ENCODE data around the gene ST6GALNAC3.
"Not testable (repeated sequence)": the region's sequence is repeated elsewhere in the genome, so short reads cannot be mapped to it uniquely, and the experiment has no call there.

Gene ST6GALNAC3

DNA sequence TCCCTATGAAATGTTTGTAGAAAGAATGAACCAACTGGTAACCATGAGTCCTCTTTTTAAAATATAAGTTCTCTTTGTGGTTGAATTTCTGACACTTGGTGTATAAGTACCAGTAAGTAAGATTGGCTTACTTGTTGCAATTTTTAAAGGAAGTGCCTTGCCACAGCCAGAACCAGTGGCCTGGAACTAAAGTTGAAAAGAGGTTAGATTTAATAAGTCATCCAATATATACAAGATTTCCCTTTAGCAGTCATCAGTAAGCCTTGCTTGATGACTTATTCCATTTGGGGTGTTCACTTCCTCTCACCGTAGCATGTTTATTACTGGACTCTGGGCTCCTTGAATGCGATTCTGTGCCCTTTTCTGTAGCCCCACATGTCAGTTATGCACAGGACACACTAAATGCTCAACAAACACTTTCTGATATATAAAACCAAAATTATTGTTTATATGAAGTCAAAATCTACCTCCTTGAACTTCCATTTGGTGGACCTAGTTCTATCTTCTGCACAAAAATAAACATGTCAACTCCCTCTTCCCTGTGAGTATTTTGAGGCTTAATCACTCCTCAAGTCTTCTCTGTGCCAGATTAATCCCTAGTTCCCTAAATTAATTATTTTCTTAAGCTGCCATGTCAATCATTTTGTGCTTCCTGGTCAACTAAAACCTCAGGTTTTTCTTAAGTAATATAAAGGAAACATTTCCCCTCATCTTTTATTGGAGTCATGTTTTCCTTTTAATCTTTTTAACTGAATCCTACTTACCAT is 218.1 kb downstream of the ST6GALNAC3 start:
- no peak for DNase-seq

DNA sequence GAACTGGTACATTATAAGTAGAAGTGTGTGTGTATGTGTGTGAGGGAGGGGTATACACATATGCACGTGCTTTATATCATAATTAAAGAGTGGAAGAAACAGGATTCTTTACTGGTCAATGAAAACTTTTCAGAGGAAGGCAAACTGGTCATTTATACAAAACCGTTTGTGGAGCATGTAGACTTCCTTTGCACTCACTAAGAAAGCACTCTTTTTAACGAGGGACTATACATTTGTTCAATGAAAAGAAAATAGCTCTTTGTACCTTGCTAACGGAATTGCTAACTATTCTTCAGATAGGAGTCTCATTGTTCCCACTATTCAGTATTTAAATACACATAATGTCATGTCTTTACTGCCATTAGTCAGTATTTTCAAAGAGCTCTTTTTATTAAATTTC is 219.3 kb downstream of the ST6GALNAC3 start:
- DNase-seq, result no peak

DNA sequence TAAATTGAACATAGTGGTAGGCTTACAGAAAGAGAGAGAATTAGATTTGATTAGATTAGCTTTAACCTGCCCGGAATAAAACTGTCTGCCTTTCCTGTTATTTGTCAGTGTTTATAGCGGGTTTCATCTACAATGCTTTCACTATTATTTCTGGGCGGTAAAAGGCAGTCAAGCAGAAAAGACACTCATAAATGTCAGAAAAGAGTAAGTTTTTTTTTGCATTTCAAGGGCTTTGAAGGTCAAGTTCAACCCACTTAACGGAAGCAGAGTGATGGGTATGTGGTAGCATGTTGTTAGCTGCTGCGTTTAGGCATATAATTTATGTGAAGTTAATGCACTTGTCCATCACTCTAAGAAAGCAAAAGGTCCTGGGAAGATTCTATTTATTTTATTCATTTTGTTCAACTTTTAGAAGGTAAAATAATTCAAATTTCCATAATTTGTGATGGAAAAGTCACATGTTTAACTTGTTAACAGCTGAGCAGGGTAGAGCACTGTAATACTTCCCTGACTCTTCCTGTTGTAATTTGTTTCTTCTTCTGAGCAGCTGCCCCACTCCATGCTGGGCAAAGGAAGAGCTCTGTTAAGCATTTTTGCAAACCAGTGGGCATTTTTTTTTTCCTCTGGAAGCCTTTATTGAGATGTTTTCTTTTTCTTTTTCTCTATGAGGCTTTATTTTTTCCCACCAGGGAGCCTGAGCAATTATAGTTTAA is 220.1 kb downstream of the ST6GALNAC3 start:
- peak; percentile 59 for DNase-seq

DNA sequence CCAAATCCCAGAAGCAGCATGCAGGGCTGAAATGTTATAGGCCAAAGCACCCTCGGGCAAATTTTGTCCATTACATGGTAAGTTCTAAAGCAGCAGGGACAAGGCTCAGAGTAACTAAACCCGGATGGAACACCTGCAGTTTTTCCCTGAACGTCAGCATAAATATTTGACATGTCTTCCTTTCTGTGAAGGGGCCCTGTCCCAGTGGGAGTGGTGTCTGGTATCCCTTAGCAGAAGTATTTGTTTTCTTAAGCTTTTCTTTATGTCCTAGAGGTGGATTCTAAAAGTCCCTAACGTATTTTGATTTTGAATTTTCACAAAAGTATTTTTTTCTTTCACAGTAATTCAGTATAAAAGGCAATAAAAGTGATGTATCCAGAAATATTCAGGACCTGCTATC is 223.9 kb downstream of the ST6GALNAC3 start:
- no peak for DNase-seq

DNA sequence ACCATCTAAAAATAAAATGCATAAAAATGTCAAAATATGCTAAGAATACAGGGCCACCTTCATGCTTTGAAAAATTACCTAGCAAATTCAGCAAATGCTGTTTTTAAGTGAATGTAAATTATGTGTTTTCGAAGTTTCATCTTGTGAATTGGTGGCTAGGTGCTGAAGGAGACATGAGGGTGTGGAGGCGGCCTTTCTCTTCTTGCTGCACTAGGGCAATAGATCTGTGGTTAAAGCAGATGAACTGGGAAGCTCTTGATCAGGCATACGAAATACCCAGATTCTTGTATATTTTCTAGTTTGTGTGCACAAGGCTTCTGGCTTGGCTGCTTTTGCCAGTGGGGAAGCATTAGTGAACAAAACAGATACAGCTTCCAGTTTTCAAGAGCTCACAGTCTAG is 224.5 kb downstream of the ST6GALNAC3 start:
- no peak for DNase-seq

DNA sequence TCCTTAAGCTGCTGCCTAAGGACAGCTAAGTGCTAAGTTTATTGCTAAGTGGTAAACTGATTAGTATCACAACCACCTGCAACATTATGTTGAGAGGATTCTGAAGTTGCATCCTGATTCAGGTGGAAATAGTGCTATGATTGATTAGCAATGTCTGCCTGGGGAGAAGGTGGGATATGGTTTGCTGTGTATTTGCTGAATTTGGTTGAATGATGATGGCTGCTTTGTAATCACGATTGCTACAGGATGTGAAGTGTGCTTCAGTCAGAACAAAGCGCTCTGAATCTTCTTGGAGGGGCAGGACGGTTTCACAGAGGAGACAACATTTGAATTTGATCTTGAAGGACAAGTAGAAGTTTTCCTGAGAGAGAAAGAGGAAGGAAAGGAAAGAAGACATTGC is 226.0 kb downstream of the ST6GALNAC3 start:
- DNase-seq, result no peak

DNA sequence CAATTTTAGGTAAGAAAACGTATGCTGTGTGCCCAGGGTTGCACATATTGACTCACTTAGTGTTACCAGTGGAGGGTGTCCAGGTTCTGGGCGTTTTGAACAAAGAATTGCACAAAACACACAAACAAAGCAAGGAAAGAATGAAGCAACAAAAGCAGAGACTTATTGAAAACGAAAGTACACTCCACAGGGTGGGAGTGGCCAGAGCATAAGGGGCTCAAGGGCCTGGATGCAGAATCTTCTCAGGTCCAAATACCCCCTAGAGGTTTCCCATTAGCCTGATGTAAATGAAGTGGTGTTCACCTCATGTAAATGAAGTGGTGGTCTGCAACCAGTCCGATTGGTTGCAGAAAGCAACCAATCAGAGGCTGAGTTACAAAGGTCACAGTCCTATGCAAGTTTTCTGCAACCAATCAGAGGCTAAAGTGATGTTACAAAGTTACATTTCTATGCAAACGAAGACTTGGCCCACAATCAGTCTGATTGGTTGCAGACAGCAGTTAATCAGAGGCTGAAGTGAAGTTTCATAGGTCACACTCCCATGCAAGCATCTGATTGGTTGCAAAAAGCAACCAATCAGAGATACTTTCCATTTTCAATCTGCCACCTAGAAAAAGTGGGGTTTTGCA is 228.3 kb downstream of the ST6GALNAC3 start:
- DNase-seq, result no peak

DNA sequence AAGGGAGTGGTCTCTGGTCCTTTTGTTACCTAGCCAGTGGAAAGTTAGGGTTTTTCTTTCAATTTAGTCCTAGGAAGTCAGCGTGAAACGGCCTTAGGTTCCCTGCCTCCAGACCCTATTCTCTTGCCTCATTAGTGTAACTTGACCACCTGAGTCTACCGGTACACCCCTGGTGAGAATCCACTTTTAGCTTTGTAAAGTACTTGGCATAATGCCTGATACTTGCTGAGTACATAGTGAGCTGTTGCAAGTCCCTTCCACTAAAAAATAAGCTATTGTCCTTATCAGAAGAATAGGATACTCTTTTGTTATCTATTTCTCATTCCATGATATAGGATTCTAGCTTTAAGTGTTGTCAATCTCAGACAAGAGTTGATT is 228.8 kb downstream of the ST6GALNAC3 start:
- DNase-seq, result no peak

DNA sequence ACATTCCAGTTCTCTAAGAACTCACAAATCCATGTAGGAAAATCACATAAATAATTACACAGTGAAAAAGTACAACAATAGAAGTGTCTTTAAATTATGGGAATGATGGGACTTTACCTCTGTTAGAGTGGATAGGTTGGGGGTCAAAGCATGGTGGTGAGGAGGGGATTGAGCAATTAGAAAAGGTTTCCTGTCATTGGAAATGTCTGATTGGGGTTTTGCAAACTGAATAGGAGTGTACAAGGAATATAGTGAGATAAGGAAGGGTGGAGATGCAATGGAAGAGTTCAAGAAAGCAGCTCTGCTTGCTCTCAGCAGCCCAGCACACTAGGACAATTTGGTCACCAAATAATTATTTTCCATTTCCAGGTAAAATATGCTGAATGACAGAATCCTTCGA is 238.8 kb downstream of the ST6GALNAC3 start:
- no peak for DNase-seq

DNA sequence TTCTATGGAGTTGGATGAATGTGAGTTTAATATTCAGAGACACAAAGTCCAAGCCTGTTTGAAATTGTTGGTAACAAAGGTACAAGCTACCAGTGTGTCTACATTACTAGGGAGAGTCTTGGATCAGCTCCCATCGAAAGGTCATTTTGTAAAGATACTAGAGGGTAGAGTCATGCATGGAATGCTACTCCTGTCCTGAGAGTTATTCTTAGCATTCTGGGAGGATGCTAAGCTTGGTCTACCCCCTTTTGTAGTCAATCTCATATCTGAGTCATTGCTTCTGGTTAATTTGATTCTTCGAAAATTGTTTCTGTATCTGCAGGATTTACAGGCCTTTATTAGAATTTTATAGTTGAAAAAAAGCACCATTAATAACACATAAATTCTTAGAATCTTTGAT is 240.2 kb downstream of the ST6GALNAC3 start:
- DNase-seq, result no peak

DNA sequence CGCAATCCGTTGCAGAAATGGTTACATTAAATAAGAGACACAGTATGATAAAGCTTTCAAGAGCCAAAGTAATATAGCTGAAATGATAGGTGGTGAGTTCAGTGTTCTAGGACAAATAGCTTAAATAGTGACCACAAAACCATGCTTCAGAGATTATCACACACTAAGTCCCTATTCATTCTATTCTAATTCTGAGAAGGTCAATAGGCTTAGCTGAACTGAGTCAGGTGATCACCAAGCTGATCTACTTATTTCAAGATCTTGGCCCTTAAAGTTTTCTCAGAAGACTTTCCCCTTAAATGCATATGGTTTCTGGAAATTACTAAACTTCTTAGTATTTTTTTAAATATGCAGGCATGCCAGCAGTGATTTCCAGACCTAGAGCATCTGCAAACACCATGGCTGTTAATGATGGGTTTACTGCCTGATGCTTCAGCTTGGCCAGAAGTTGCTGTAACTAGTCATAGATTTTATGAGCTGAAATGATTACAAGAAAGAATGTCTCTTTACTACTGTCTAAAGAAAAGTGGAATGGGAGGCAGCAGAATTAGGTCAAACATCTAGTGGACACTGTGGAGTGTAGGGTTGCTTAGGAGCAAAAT is 242.9 kb downstream of the ST6GALNAC3 start:
- no peak for DNase-seq

DNA sequence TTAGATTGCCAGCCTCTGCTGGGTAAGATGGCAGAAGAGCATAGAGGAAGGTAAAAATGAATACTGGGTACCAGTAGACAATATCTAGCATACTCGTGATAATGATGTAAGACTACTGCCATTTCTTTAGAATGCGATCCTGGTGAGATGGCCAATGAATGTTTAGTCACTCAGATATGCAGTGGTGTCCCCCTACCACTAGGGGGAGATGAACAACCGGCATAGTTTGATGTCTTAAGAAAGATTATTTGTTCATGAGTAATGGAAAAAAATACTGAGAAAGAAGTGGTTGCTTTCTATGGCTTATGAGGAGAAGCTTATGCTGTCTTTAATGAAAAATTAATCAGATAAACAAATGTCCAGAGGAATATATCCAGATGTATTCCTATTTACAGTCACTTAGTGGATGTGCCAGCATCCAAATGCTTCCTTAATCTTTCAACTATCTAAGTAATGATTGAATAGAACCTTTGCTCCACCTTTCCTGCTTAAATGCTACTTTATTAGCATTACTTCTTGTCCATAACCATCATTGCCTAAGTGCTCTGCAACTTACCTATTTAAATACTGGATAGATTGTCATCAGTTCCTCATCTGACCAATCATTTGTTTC is 256.6 kb downstream of the ST6GALNAC3 start:
- peak; percentile 66 for DNase-seq

DNA sequence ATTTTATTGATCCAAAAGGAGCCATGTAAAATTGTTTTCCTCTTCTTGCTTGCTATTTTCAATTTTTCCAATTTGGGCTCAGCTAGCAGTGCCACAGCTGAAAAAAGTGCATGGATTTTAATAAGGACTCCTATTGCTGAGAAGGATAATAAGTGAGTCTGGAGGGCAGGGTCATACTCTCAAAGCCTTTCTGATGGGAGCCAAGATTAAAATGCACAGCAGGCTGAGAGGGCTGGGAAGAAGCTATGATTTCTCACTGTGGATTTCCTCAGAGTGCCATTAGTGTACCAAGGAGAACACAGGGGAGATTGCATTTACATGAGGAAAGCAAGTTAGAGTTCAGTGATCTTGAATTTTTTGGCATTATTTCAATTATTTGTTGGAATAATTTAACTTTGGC is 261.3 kb downstream of the ST6GALNAC3 start:
- DNase-seq, result no peak

DNA sequence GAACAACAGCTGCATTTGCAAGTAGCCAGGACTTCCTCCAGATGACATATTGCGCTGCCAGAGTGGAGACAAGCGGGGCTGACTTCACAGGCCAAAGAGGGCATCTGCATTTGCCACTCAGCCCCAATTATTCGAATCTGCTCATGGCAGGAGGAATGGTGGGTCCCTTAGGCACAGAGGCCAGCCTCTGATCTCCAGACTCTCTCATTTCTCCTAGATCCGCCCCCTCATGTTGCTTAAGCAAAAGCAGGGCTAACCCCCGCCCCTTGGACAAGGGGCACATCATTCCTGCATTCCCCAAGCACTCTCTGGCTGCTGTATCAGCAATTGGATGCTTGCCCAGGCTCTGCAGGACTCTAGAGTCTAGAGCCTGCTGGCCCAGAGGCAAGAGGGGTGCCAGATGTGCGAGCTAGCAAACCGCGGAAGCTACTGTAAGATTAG is 262.4 kb downstream of the ST6GALNAC3 start:
- DNase-seq, result no peak

DNA sequence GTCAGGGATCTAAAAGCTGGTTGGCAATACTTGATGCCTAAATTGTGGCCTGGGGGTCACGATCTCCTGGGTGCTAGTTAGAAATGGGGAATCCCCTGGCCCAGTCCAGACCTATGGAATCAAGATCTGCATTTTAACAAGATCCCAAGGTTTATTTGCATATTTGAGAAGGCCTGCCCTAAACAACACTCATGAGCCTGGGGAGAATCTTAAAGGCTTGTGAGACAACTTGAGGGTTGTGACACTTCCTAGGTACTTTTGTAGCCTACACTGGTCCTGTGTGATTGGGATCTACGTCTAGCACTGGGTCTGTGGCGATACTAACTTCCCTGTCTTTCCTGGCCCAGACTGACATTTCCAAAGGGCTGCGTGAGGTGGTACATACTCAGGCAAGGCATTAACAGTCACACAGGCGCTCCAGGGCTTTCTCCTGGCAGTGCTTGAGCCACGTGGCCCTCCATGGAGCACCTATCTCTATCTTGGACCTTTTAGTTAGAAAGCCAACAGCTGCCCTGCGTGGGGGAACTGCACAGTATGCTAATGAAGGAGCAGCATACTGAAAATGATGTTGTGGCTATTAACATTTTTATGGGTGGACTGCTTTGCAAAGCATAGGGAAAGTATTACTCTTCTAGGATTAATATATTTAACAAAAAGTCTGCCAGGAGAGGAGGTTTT is 263.1 kb downstream of the ST6GALNAC3 start:
- DNase-seq, result no peak

DNA sequence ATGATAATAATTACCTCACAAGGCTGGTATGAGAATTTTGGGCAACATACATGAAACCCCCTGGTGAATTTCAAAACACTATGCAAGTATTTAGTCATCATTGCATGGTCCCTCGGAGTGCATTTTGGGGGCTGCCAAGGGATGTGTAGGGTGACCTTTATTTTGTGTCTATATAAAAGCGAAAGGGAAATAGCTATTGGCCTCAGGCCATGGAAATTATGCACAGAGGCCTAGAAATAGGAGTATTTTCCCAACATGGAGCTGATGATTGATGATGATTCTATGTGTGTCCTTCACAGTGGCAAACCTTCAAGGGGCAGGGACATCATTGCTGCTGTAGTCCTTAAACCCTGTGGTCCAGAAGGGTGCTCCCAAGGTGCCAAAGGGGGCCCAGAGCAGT is 265.5 kb downstream of the ST6GALNAC3 start:
- DNase-seq, result no peak

DNA sequence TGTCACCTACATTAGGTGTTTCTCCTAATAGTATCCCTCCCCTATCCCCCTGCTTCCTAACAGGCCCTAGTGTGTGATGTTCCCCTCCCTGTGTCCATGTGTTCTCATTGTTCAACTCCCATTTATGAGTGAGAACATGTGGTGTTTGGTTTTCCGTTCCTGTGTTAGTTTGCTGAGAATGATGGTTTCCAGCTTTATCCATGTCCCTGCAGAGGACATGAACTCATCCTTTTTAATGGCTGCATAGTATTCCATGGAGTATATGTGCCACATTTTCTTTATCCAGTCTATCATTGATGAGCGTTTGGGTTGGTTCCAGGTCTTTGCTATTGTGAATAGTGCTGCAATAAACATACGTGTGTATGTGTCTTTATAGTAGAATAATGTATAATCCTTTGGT is 267.3 kb downstream of the ST6GALNAC3 start:
- not testable (repeated sequence) for DNase-seq

DNA sequence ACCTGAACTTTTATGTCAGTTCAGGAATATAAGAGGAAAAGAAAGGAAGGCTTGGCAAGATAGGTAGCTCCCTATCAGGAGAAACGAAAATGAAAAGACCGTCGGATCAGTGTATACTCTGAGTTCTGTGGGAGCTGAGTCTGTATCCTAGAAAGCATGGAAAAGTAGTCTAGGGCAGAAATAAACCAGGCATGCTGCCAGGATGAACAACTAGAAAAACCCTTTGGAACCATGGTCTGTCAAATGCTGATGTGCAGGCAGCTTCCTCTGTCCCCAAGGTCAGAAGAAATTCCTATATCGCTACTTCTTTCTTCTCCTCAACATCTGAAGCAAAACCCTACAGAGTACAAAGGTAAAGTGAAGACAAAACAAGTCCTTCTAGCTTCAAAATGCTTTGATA is 268.8 kb downstream of the ST6GALNAC3 start:
- DNase-seq, result no peak

DNA sequence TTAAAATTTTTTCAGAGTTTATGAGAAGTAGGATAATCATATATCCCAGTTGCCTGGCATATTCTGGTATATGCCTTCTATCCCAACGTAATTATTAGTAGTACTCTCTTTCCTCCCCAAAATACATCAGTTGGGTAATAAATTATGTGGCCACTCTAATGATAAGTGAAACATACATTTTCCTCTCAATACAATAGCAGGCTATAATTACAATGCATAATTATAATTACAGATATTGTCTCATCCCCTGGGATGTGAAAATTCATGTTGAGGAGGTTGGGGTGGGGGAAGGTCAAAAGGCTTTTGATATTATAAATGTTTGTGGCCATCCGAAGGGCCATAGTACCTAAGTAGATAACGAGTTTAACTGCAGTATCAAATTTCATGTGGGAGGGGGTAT is 277.1 kb downstream of the ST6GALNAC3 start:
- no peak for DNase-seq

DNA sequence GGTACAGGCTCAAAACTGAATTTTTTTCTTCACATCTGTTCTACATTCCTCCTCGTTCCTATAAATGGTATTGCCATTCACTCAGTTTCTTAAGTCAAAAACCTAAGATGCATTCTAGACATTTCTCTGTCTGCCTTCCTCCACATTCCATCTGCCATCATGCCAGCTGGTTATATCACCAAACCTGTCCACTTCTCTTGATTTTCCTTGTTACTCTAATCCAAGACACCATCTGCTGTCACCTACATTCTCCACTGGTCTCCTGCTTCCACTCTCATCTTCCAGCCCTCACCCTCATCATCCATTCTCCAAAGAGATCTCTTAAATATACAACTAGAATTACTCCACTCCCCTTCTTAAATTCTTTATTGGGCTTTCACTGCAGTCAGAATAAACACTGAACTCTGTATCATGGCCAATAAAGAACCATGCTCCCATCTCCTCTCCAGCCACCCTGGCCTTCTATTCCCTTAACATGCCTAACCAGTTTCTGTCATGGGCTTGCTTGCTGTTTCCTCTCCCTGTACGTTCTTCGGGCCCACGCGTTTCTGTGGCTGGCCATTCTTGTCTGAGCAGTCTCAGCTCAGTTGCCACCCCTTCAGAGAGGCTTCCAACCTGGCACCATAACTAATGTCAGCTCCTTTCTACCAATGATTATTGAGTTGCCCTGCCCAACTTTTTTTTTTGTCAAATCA is 278.3 kb downstream of the ST6GALNAC3 start:
- no peak for DNase-seq

DNA sequence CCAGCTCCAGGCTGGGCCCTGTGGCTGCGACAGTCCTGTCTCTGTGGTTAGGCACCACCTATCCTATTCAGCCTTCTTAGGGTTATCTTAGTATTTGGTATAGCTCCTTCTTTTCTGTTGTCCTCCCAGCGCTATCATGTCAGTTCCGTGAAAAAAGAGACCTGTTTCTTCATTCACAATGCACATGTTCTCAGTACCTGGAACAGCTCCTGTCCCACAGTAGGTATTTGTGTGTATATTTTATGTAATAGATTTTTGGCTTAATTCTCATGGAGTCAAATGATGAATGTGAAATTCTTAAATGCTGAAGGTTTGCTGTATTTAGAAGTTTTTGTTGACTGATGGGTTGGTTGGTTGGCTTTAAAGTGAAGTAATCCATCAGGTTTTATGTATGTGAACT is 279.7 kb downstream of the ST6GALNAC3 start:
- no peak for DNase-seq

DNA sequence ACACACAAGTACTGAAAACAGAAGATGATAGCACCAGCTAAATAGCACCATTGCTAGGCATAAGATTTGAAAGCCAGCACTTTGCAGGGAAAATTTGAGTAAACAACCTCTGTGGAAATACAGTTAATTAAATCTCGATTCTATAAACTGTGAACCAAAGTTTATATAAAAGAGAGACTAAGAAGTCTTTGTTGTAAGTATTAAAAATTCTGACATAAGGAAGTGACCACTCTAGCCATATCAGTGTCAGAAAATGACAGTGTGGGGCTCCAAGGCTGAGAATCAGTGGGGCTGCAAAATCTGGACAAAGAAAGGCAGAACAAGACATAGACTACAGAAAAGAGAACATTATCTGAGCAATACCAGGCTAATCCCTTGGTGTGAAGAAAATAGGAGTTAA is 292.2 kb downstream of the ST6GALNAC3 start:
- DNase-seq, result no peak
